ENCODE data around the gene TTN. TPM values are rescaled to one million over a fixed set of nuclear protein-coding genes. Genes with fewer than 3 reads are reported as not detected.

The TTN gene
- total and polyA plus RNA-seq, 3 donors from 2014 or later: 2.6 to 49.1 (median 30.8) TPM

- 95 to 98% methylated on average over 12 of the region's 12 CpGs for WGBS, 2 donors
- intact Hi-C loops (cut with DNase I; ENCODE audit: low total_unique reads): no loop called here
- H3K9me3 ChIP-seq: no peaks in the 10 kb centered on the region
- no peak overlapping the region for H3K27ac ChIP-seq
- TF ChIP-seq CTCF (IDR thresholded peaks at IDR 0.05) (no peak), POLR2A (IDR thresholded peaks at IDR 0.05) (no peak)
- no peak for DNase-seq
- no peaks in the 10 kb centered on the region for H3K36me3 ChIP-seq (ENCODE audit: low read depth, missing control alignments)
- H3K4me1 ChIP-seq: no peaks in the 10 kb centered on the region
- H3K27me3 ChIP-seq: no peaks in the 10 kb centered on the region
- H3K4me3 ChIP-seq: no peak overlapping the region
Measured at GRCh38 chr2:178531168-178531567, 276.1 kb downstream of the TTN start.

- no peak for DNase-seq
- intact Hi-C loops (cut with DNase I; ENCODE audit: low total_unique reads): no loop called here
Measured at GRCh38 chr2:178530625-178531142, 276.5 kb downstream of the TTN start.

GRCh38 chr2:178530131-178530530, 277.1 kb downstream of the TTN start:
- intact Hi-C loops (cut with DNase I; ENCODE audit: low total_unique reads): no loop called here

More at GRCh38 chr2:178530625-178531142, 276.5 kb downstream of the TTN start:
- Histone ChIP-seq H3K9me3 (no peaks in the 10 kb centered on the region), H3K27me3 (no peaks in the 10 kb centered on the region), H3K27ac (no peak overlapping the region), H3K4me1 (no peaks in the 10 kb centered on the region), H3K4me3 (no peak overlapping the region), H3K36me3 (ENCODE audit: low read depth, missing control alignments) (no peaks in the 10 kb centered on the region)
- TF ChIP-seq CTCF (IDR thresholded peaks at IDR 0.05) (no peak), POLR2A (IDR thresholded peaks at IDR 0.05) (no peak)
- WGBS, 2 donors: 90 to 95% methylated on average over 8 of the region's 8 CpGs

GRCh38 chr2:178529194-178529593, 278.0 kb downstream of the TTN start:
- intact Hi-C loops (cut with DNase I; ENCODE audit: low total_unique reads): no loop called here
- H3K9me3 ChIP-seq: no peaks in the 10 kb centered on the region
- no peak overlapping the region for H3K4me3 ChIP-seq
- DNase-seq: no peak
- no peaks in the 10 kb centered on the region for H3K36me3 ChIP-seq (ENCODE audit: low read depth, missing control alignments)
- H3K27ac ChIP-seq: no peak overlapping the region
- peaks cover 4% of the 10 kb centered on the region for H3K4me1 ChIP-seq
- TF ChIP-seq CTCF (IDR thresholded peaks at IDR 0.05) (no peak), POLR2A (IDR thresholded peaks at IDR 0.05) (no peak)
- 89 to 90% methylated on average over 2 of the region's 2 CpGs for WGBS, 2 donors
- H3K27me3 ChIP-seq: no peaks in the 10 kb centered on the region

More at GRCh38 chr2:178530131-178530530, 277.1 kb downstream of the TTN start:
- Histone ChIP-seq H3K4me1 (no peaks in the 10 kb centered on the region), H3K27me3 (no peaks in the 10 kb centered on the region), H3K4me3 (no peak overlapping the region), H3K9me3 (no peaks in the 10 kb centered on the region), H3K27ac (no peak overlapping the region), H3K36me3 (ENCODE audit: low read depth, missing control alignments) (no peaks in the 10 kb centered on the region)
- TF ChIP-seq CTCF (IDR thresholded peaks at IDR 0.05) (no peak), POLR2A (IDR thresholded peaks at IDR 0.05) (no peak)
- DNase-seq: no peak
- 75 to 77% methylated on average over 2 of the region's 2 CpGs for WGBS, 2 donors

- H3K27me3 ChIP-seq: no peaks in the 10 kb centered on the region
- H3K9me3 ChIP-seq: no peaks in the 10 kb centered on the region
- intact Hi-C loops (cut with DNase I; ENCODE audit: low total_unique reads): no loop called here
- no peak overlapping the region for H3K27ac ChIP-seq
- 91 to 95% methylated on average over 5 of the region's 5 CpGs for WGBS, 2 donors
- H3K4me1 ChIP-seq: peaks cover 9% of the 10 kb centered on the region
- no peak for DNase-seq
- H3K36me3 ChIP-seq (ENCODE audit: low read depth, missing control alignments): no peaks in the 10 kb centered on the region
- H3K4me3 ChIP-seq: no peak overlapping the region
- no peak for TF ChIP-seq CTCF (IDR thresholded peaks at IDR 0.05)
- no peak for TF ChIP-seq POLR2A (IDR thresholded peaks at IDR 0.05)
Measured at GRCh38 chr2:178528647-178529046, 278.6 kb downstream of the TTN start.

Measured in testis (tissue), 3 donors.